Mesodermal cell (in vitro differentiated cells): Measurements from ENCODE around the gene SPNS3.

Experiments used
- H3K27ac ChIP-seq: 2 replicates; pipeline ENCODE4 v1.7.0; 2013; ENCODE audit warnings: mild to moderate bottlenecking, low read depth, low read length, moderate library complexity; ENCODE audit not compliant: severe bottlenecking
- H3K36me3 ChIP-seq: 2 replicates; pipeline ENCODE4 v1.7.1; 2013; ENCODE audit warnings: mild to moderate bottlenecking, low read length, moderate library complexity; ENCODE audit not compliant: control insufficient read depth, insufficient read depth
- H3K4me1 ChIP-seq: one replicate; pipeline ENCODE4 v1.7.1; 2013; ENCODE audit warnings: mild to moderate bottlenecking, low read length; ENCODE audit not compliant: insufficient read depth, control insufficient read depth, poor library complexity, severe bottlenecking
- H3K4me3 ChIP-seq: 2 replicates; pipeline ENCODE4 v1.7.0; 2013; ENCODE audit warnings: low read length, control low read depth, mild to moderate bottlenecking; ENCODE audit not compliant: insufficient read depth, poor library complexity, severe bottlenecking; ENCODE audit errors: extremely low read depth
- H3K9me3 ChIP-seq: 2 replicates; pipeline ENCODE4 v1.7.1; 2013; ENCODE audit warnings: mild to moderate bottlenecking, low read length, moderate library complexity; ENCODE audit not compliant: control insufficient read depth
- WGBS, 2 experiments: methylation state at CpG; one replicate each; pipeline ENCODE4 v1.1.5; 2013; ENCODE audit warnings: missing lambda C conversion rate in 2 of 2; ENCODE audit not compliant: insufficient coverage in 2 of 2; 5-methylcytosine and 5-hydroxymethylcytosine counted together

The SPNS3 gene

GRCh38 chr17:4406386-4406785, 27.4 kb upstream of the SPNS3 start:
- WGBS, 2 experiments, result 91 to 97% methylated on average over 7 to 8 of the region's 10 CpGs
- no peaks in the 10 kb centered on the region for H3K36me3 ChIP-seq
- H3K4me1 ChIP-seq, result peaks cover 5% of the 10 kb centered on the region
- no peak overlapping the region for H3K4me3 ChIP-seq
- H3K27ac ChIP-seq, result no peak overlapping the region
- no peaks in the 10 kb centered on the region for H3K9me3 ChIP-seq

GRCh38 chr17:4407216-4407615, 26.5 kb upstream of the SPNS3 start:
- 83 to 95% methylated on average over 4 to 6 of the region's 7 CpGs for WGBS, 2 experiments
- Histone ChIP-seq H3K4me1 (peaks cover 5% of the 10 kb centered on the region), H3K27ac (no peak overlapping the region), H3K9me3 (no peaks in the 10 kb centered on the region), H3K4me3 (no peak overlapping the region), H3K36me3 (no peaks in the 10 kb centered on the region)

- H3K36me3 ChIP-seq, result no peaks in the 10 kb centered on the region
- H3K4me1 ChIP-seq, result peaks cover 5% of the 10 kb centered on the region
- H3K4me3 ChIP-seq, result no peak overlapping the region
- no peaks in the 10 kb centered on the region for H3K9me3 ChIP-seq
- H3K27ac ChIP-seq, result no peak overlapping the region
- 78 to 81% methylated on average over 3 to 5 of the region's 8 CpGs for WGBS, 2 experiments
Observed at GRCh38 chr17:4407851-4408250, 25.9 kb upstream of the SPNS3 start.

GRCh38 chr17:4409659-4410058, 24.1 kb upstream of the SPNS3 start:
- no peaks in the 10 kb centered on the region for H3K9me3 ChIP-seq
- 96 to 98% methylated on average over 5 of the region's 6 CpGs for WGBS, 2 experiments
- peaks cover 5% of the 10 kb centered on the region for H3K4me1 ChIP-seq
- no peak overlapping the region for H3K27ac ChIP-seq
- no peaks in the 10 kb centered on the region for H3K36me3 ChIP-seq
- no peak overlapping the region for H3K4me3 ChIP-seq

GRCh38 chr17:4411201-4411600, 22.5 kb upstream of the SPNS3 start:
- Histone ChIP-seq H3K36me3 (no peaks in the 10 kb centered on the region), H3K27ac (no peak overlapping the region), H3K4me3 (no peak overlapping the region), H3K9me3 (no peaks in the 10 kb centered on the region), H3K4me1 (peaks cover 5% of the 10 kb centered on the region)
- WGBS, 2 experiments, result 86% methylated on average over 2 of the region's 3 CpGs; no CpG with 5 or more reads in 1 of the 2 experiments

- Histone ChIP-seq H3K4me3 (no peak overlapping the region), H3K36me3 (no peaks in the 10 kb centered on the region), H3K27ac (no peak overlapping the region), H3K9me3 (no peaks in the 10 kb centered on the region), H3K4me1 (no peaks in the 10 kb centered on the region)
- 16 to 34% methylated on average over 15 to 24 of the region's 27 CpGs for WGBS, 2 experiments
Observed at GRCh38 chr17:4412933-4413831, 20.6 kb upstream of the SPNS3 start.

GRCh38 chr17:4417129-4417667, 16.5 kb upstream of the SPNS3 start:
- Histone ChIP-seq H3K27ac (no peak overlapping the region), H3K9me3 (no peaks in the 10 kb centered on the region), H3K4me1 (no peaks in the 10 kb centered on the region), H3K4me3 (no peak overlapping the region), H3K36me3 (no peaks in the 10 kb centered on the region)
- 93% methylated on average over 2 of the region's 2 CpGs; no CpG with 5 or more reads in 1 of the 2 experiments for WGBS, 2 experiments

- 13 to 22% methylated on average over 4 to 7 of the region's 7 CpGs for WGBS, 2 experiments
- no peak overlapping the region for H3K4me3 ChIP-seq
Observed at GRCh38 chr17:4420692-4421131, 13.0 kb upstream of the SPNS3 start.

GRCh38 chr17:4422864-4423263, 10.9 kb upstream of the SPNS3 start:
- H3K4me1 ChIP-seq, result no peaks in the 10 kb centered on the region
- no peaks in the 10 kb centered on the region for H3K36me3 ChIP-seq
- WGBS, 2 experiments, result 80 to 90% methylated on average over 2 to 4 of the region's 6 CpGs
- H3K4me3 ChIP-seq, result no peak overlapping the region
- no peak overlapping the region for H3K27ac ChIP-seq
- no peaks in the 10 kb centered on the region for H3K9me3 ChIP-seq

More at GRCh38 chr17:4420692-4421131, 13.0 kb upstream of the SPNS3 start:
- H3K4me1 ChIP-seq, result no peaks in the 10 kb centered on the region
- H3K27ac ChIP-seq, result no peak overlapping the region
- no peaks in the 10 kb centered on the region for H3K9me3 ChIP-seq
- H3K36me3 ChIP-seq, result no peaks in the 10 kb centered on the region

GRCh38 chr17:4425398-4425797, 8.3 kb upstream of the SPNS3 start:
- H3K9me3 ChIP-seq, result no peaks in the 10 kb centered on the region
- H3K36me3 ChIP-seq, result no peaks in the 10 kb centered on the region
- H3K27ac ChIP-seq, result no peak overlapping the region
- no peaks in the 10 kb centered on the region for H3K4me1 ChIP-seq
- no peak overlapping the region for H3K4me3 ChIP-seq
- 82 to 85% methylated on average over 10 of the region's 10 CpGs for WGBS, 2 experiments
